ENCODE results near the gene IQCK.

IQCK gene

GRCh38 chr16:19746561-19746960 is 28.5 kb downstream of the IQCK start:
- Histone ChIP-seq H3K4me1 (ENCODE audit: control insufficient read depth, low read length) (no peaks in the 10 kb centered on the region), H3K27ac (ENCODE audit: low read depth, low read length) (no peak overlapping the region), H3K27me3 (ENCODE audit: control insufficient read depth, low read length) (no peaks in the 10 kb centered on the region), H3K4me2 (ENCODE audit: low read length) (no peak overlapping the region), H3K9me2 (replicated peaks; ENCODE audit: control insufficient read depth, low read length) (no peaks in the 10 kb centered on the region), H3K79me2 (ENCODE audit: control insufficient read depth, low read length) (no peaks in the 10 kb centered on the region), H3K36me3 (ENCODE audit: control insufficient read depth, low read length) (no peaks in the 10 kb centered on the region), H4K20me1 (ENCODE audit: control insufficient read depth, insufficient read depth, low read depth, low read length) (no peaks in the 10 kb centered on the region), H3F3A (ENCODE audit: control insufficient read depth, insufficient read depth) (no peaks in the 10 kb centered on the region), H3K9me3 (ENCODE audit: control insufficient read depth, insufficient read depth, low read length) (no peaks in the 10 kb centered on the region), H3K4me3 (ENCODE audit: low read length) (no peak overlapping the region)
- TF ChIP-seq, protein P1, sequence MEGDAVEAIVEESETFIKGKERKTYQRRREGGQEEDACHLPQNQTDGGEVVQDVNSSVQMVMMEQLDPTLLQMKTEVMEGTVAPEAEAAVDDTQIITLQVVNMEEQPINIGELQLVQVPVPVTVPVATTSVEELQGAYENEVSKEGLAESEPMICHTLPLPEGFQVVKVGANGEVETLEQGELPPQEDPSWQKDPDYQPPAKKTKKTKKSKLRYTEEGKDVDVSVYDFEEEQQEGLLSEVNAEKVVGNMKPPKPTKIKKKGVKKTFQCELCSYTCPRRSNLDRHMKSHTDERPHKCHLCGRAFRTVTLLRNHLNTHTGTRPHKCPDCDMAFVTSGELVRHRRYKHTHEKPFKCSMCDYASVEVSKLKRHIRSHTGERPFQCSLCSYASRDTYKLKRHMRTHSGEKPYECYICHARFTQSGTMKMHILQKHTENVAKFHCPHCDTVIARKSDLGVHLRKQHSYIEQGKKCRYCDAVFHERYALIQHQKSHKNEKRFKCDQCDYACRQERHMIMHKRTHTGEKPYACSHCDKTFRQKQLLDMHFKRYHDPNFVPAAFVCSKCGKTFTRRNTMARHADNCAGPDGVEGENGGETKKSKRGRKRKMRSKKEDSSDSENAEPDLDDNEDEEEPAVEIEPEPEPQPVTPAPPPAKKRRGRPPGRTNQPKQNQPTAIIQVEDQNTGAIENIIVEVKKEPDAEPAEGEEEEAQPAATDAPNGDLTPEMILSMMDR (IDR thresholded peaks at IDR 0.05; ENCODE audit: low read depth, low read length, poor library complexity, severe bottlenecking), result no peak
- TF ChIP-seq EZH2phosphoT487 (IDR thresholded peaks at IDR 0.05; ENCODE audit: borderline replicate concordance, low read length), result no peak

DNA sequence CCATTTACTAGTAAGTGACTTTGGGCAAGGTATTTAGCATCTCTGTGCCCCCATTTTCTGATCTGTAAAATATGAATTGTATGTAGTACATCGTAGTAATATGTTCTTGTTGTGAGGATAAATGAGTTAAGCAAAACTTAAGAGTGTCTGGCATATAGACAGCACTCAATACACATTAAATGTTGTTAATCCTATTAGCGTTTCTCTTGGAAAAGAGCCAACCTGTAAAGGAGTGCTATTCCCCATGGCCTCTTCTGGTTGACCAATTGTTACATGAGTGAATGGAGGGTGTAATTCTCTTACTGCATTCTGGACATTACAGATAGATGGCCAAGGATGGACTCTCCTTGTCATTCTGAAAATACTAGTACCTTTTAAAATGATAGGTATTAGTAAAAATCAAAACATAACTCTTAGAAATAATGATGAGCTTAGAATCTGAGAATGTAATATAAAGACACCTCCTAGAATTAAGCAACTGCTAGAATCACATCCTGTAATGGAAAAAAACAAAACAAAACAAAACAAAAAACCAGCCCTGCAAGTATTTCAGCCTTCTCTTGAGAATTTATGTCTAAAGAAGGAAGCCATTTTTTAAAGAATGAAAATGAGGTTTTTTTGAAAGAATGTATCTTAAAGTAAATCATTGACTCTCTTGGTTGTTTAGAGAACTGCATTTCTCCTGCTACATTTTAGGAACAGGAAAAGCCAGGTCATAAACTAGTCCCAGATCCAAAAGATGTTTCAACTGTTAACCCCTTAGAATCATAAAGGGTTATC is 30.5 kb downstream of the IQCK start:
- Histone ChIP-seq H3K9me3 (ENCODE audit: control insufficient read depth, insufficient read depth, low read length) (no peaks in the 10 kb centered on the region), H3F3A (ENCODE audit: control insufficient read depth, insufficient read depth) (no peaks in the 10 kb centered on the region), H4K20me1 (ENCODE audit: control insufficient read depth, insufficient read depth, low read depth, low read length) (no peaks in the 10 kb centered on the region), H3K27me3 (ENCODE audit: control insufficient read depth, low read length) (no peaks in the 10 kb centered on the region), H3K4me1 (ENCODE audit: control insufficient read depth, low read length) (no peaks in the 10 kb centered on the region), H3K4me3 (ENCODE audit: low read length) (no peak overlapping the region), H3K4me2 (ENCODE audit: low read length) (no peak overlapping the region), H3K79me2 (ENCODE audit: control insufficient read depth, low read length) (no peaks in the 10 kb centered on the region), H3K9me2 (replicated peaks; ENCODE audit: control insufficient read depth, low read length) (no peaks in the 10 kb centered on the region), H3K36me3 (ENCODE audit: control insufficient read depth, low read length) (no peaks in the 10 kb centered on the region), H3K27ac (ENCODE audit: low read depth, low read length) (no peak overlapping the region)
- TF ChIP-seq, protein P1 (IDR thresholded peaks at IDR 0.05; ENCODE audit: low read depth, low read length, poor library complexity, severe bottlenecking), result no peak
- TF ChIP-seq EZH2phosphoT487 (IDR thresholded peaks at IDR 0.05; ENCODE audit: borderline replicate concordance, low read length), result no peak

- Histone ChIP-seq H3K79me2 (ENCODE audit: control insufficient read depth, low read length) (no peaks in the 10 kb centered on the region), H3K4me3 (ENCODE audit: low read length) (no peak overlapping the region), H3K9me3 (ENCODE audit: control insufficient read depth, insufficient read depth, low read length) (no peaks in the 10 kb centered on the region), H3K4me1 (ENCODE audit: control insufficient read depth, low read length) (no peaks in the 10 kb centered on the region), H3K4me2 (ENCODE audit: low read length) (no peak overlapping the region), H3K9me2 (replicated peaks; ENCODE audit: control insufficient read depth, low read length) (no peaks in the 10 kb centered on the region), H3F3A (ENCODE audit: control insufficient read depth, insufficient read depth) (no peaks in the 10 kb centered on the region), H3K27ac (ENCODE audit: low read depth, low read length) (no peak overlapping the region), H3K27me3 (ENCODE audit: control insufficient read depth, low read length) (no peaks in the 10 kb centered on the region), H4K20me1 (ENCODE audit: control insufficient read depth, insufficient read depth, low read depth, low read length) (no peaks in the 10 kb centered on the region), H3K36me3 (ENCODE audit: control insufficient read depth, low read length) (no peaks in the 10 kb centered on the region)
- no peak for TF ChIP-seq EZH2phosphoT487 (IDR thresholded peaks at IDR 0.05; ENCODE audit: borderline replicate concordance, low read length)
- TF ChIP-seq, protein P1 (IDR thresholded peaks at IDR 0.05; ENCODE audit: low read depth, low read length, poor library complexity, severe bottlenecking), result no peak
Measured at GRCh38 chr16:19749571-19750080, 31.6 kb downstream of the IQCK start.

All from DOHH2 (cell line).